ENCODE results near the gene SERTAD3. TPM values are rescaled to one million over a fixed set of nuclear protein-coding genes. Genes with fewer than 3 reads are reported as not detected.

SERTAD3 gene
- total RNA-seq, 1 donor from 2014 or later = 26.5 TPM

DNA sequence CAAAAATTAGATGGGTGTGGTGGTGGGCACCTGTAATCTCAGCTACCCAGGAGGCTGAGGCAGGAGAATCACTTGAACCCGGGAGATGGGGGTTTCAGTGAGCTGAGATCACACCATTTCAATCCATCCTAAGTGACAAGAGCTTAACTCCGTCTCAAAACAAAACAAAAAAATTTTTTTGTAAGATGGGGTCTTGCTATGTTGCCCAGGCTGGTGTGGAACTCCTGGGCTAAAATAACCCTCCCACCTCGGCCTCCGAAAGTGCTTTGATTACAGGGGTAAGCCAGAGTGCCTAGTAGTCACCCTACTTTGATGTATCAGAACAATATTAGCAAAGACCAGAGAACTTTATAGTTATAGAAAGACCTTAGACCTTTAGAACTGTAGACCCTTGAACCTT is 30.6 kb upstream of the SERTAD3 start:
- DNase-seq (ENCODE audit: low spot score, unreplicated experiment) = no peak
- no peaks in the 10 kb centered on the region for H3K36me3 Mint-ChIP-seq (ENCODE audit: insufficient read depth)
- no peak for TF ChIP-seq CTCF (IDR thresholded peaks at IDR 0.05; ENCODE audit: unreplicated experiment)
- no peaks in the 10 kb centered on the region for H3K9me3 Mint-ChIP-seq (ENCODE audit: low read depth)
- H3K27me3 Mint-ChIP-seq = peaks cover 14% of the 10 kb centered on the region
- H3K4me1 Mint-ChIP-seq (ENCODE audit: low read depth) = no peaks in the 10 kb centered on the region
- no peak overlapping the region for H3K27ac Mint-ChIP-seq
- H3K4me3 Mint-ChIP-seq (ENCODE audit: low read depth) = no peak overlapping the region

- Mint-ChIP-seq H3K4me1 (ENCODE audit: low read depth) (no peaks in the 10 kb centered on the region), H3K4me3 (ENCODE audit: low read depth) (no peak overlapping the region), H3K27me3 (peaks cover 20% of the 10 kb centered on the region), H3K27ac (no peak overlapping the region), H3K9me3 (ENCODE audit: low read depth) (no peaks in the 10 kb centered on the region), H3K36me3 (ENCODE audit: insufficient read depth) (no peaks in the 10 kb centered on the region)
- TF ChIP-seq CTCF (IDR thresholded peaks at IDR 0.05; ENCODE audit: unreplicated experiment) = no peak
- DNase-seq (ENCODE audit: low spot score, unreplicated experiment) = no peak
Observed at GRCh38 chr19:40472516-40472915, 28.4 kb upstream of the SERTAD3 start.

- no peaks in the 10 kb centered on the region for H3K9me3 Mint-ChIP-seq (ENCODE audit: low read depth)
- H3K27me3 Mint-ChIP-seq = peaks cover 25% of the 10 kb centered on the region
- no peak for DNase-seq (ENCODE audit: low spot score, unreplicated experiment)
- TF ChIP-seq CTCF (IDR thresholded peaks at IDR 0.05; ENCODE audit: unreplicated experiment) = no peak
- no peak overlapping the region for H3K27ac Mint-ChIP-seq
- no peaks in the 10 kb centered on the region for H3K36me3 Mint-ChIP-seq (ENCODE audit: insufficient read depth)
- H3K4me1 Mint-ChIP-seq (ENCODE audit: low read depth) = peaks cover 6% of the 10 kb centered on the region
- H3K4me3 Mint-ChIP-seq (ENCODE audit: low read depth) = no peak overlapping the region
Observed at GRCh38 chr19:40471111-40471510, 27.0 kb upstream of the SERTAD3 start.

DNA sequence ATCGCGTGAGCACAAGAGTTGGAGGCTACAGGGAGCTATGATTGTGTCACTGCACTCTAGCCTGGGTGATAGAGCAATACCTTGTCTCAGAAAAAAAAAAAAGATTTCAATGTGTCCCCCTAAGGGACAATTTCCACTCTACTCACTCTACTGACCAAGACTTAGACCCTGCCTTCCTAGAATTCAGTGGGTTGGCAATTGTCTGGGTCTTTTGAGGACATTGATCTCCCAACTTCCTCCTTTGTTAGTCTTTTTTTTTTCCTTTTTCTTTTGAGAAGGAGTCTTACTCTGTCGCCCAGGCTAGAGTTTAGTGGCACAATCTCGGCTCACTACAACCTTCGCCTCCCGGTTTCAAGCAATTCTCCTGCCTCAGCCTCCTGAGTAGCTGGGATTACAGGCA is 24.9 kb upstream of the SERTAD3 start:
- Mint-ChIP-seq H3K36me3 (ENCODE audit: insufficient read depth) (no peaks in the 10 kb centered on the region), H3K4me1 (ENCODE audit: low read depth) (peaks cover 13% of the 10 kb centered on the region), H3K27me3 (peaks cover 28% of the 10 kb centered on the region), H3K4me3 (ENCODE audit: low read depth) (no peak overlapping the region), H3K9me3 (ENCODE audit: low read depth) (no peaks in the 10 kb centered on the region), H3K27ac (no peak overlapping the region)
- no peak for DNase-seq (ENCODE audit: low spot score, unreplicated experiment)
- TF ChIP-seq CTCF (IDR thresholded peaks at IDR 0.05; ENCODE audit: unreplicated experiment) = no peak

GRCh38 chr19:40466985-40467734 is 23.0 kb upstream of the SERTAD3 start, which contains the start of gene SPTBN4:
Gene SPTBN4 (plus strand): TSS chr19:40467001. CDS start chr19:40472622, 5,621 bp downstream.
- Mint-ChIP-seq H3K4me1 (ENCODE audit: low read depth) (peaks cover 13% of the 10 kb centered on the region), H3K9me3 (ENCODE audit: low read depth) (no peaks in the 10 kb centered on the region), H3K4me3 (ENCODE audit: low read depth) (peak within 1 kb of the TSS; percentile 73), H3K36me3 (ENCODE audit: insufficient read depth) (no peaks in the 10 kb centered on the region), H3K27ac (peak within 1 kb of the TSS; percentile 49), H3K27me3 (peaks cover 28% of the 10 kb centered on the region)
- no peak for TF ChIP-seq CTCF (IDR thresholded peaks at IDR 0.05; ENCODE audit: unreplicated experiment)
- no peak for DNase-seq (ENCODE audit: low spot score, unreplicated experiment)

Data from progenitor cell of endocrine pancreas (in vitro differentiated cells).